GM18511 (cell line): Measurements from ENCODE around the gene ZNF79.

Experiments
- ATAC-seq: cut with Tn5 transposase; IDR thresholded peaks from one replicate; pipeline ENCODE4 v1.9.1; 2021; ENCODE audit warnings: mild to moderate bottlenecking, moderate library complexity; ENCODE audit not compliant: unreplicated experiment

The ZNF79 gene

GRCh38 chr9:127423934-127424675 lies at the start of gene ZNF79:
Gene ZNF79, plus strand, starts transcription at chr9:127424382. Its CDS starts 406 bp downstream, at chr9:127424788.
- peak; percentile 86 for ATAC-seq

GRCh38 chr9:127380479-127380878 lies 43.7 kb upstream of the ZNF79 start:
- ATAC-seq = no peak

- ATAC-seq = no peak
Observed at GRCh38 chr9:127382541-127382940, 41.6 kb upstream of the ZNF79 start.

GRCh38 chr9:127384016-127384730 lies 40.0 kb upstream of the ZNF79 start:
- no peak for ATAC-seq

- no peak for ATAC-seq
Observed at GRCh38 chr9:127384901-127385300, 39.3 kb upstream of the ZNF79 start.

GRCh38 chr9:127386249-127386648 lies 37.9 kb upstream of the ZNF79 start:
- no peak for ATAC-seq

- ATAC-seq = no peak
Observed at GRCh38 chr9:127386981-127387380, 37.2 kb upstream of the ZNF79 start.

GRCh38 chr9:127388037-127388855 lies 35.9 kb upstream of the ZNF79 start:
- ATAC-seq = peak; percentile 92

GRCh38 chr9:127388856-127389238 lies 35.3 kb upstream of the ZNF79 start:
- ATAC-seq = no peak

GRCh38 chr9:127389381-127390247 lies 34.6 kb upstream of the ZNF79 start:
- ATAC-seq = no peak

- no peak for ATAC-seq
Observed at GRCh38 chr9:127390248-127390545, 34.0 kb upstream of the ZNF79 start.

- ATAC-seq = no peak
Observed at GRCh38 chr9:127390563-127390962, 33.6 kb upstream of the ZNF79 start.

- ATAC-seq = no peak
Observed at GRCh38 chr9:127392166-127392565, 32.0 kb upstream of the ZNF79 start.

- no peak for ATAC-seq
Observed at GRCh38 chr9:127392976-127393375, 31.2 kb upstream of the ZNF79 start.

- ATAC-seq = no peak
Observed at GRCh38 chr9:127393645-127394044, 30.5 kb upstream of the ZNF79 start.

- ATAC-seq = no peak
Observed at GRCh38 chr9:127395497-127396252, 28.5 kb upstream of the ZNF79 start.

- ATAC-seq = no peak
Observed at GRCh38 chr9:127396253-127396807, 27.9 kb upstream of the ZNF79 start.

GRCh38 chr9:127396808-127397645 lies 27.2 kb upstream of the ZNF79 start, which contains the start of gene SLC2A8:
Gene SLC2A8, plus strand, starts transcription at chr9:127397169. Its CDS starts 62 bp downstream, at chr9:127397231.
- peak; percentile 96 for ATAC-seq
